ENCODE data around the gene RIMBP2. TPM values are rescaled to one million over a fixed set of nuclear protein-coding genes. Genes with fewer than 3 reads are reported as not detected.

The RIMBP2 gene
- total and polyA plus RNA-seq, 7 experiments from 2014 or later, result 0.05 TPM; not detected in 6

DNA sequence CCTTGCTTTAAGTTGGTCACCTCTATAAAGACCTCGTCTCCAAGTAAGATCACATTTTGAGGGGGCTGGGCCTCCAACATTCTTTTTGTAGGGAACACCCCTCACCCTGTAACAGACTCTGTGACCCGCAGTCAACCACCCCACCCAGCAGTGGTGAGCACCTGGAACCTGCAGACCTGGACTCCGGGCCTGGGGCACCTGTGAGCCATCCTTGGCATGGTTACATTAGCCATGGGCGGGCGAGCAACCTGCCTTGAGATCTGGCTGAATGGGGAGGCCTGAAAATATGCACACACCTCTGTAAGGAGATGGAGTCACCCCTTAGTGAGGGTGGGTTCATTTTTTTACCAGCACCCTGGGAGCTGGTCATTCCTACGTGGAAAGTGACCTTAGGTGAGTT is 95.3 kb downstream of the RIMBP2 start:
- no peak overlapping the region for H3K27ac Mint-ChIP-seq
- no peaks in the 10 kb centered on the region for H3K9me3 ChIP-seq (ENCODE audit: control insufficient read depth in 2 of 3, low read length in 3 of 3)
- peaks cover 0 to 5% (median 0%) of the 10 kb centered on the region in 11 donors for H3K9me3 Mint-ChIP-seq
- no peak overlapping the region for H3K27ac ChIP-seq (ENCODE audit: low read depth, low read length)
- H3K27me3 Mint-ChIP-seq, result peaks cover 0 to 12% (median 4%) of the 10 kb centered on the region in 5 donors
- DNase-seq, result no peak
- no peaks in the 10 kb centered on the region for H3K36me3 Mint-ChIP-seq
- H3K4me3 ChIP-seq (ENCODE audit: low read length), result no peak overlapping the region
- no peaks in the 10 kb centered on the region for H3K27me3 ChIP-seq (ENCODE audit: control insufficient read depth in 2 of 2, insufficient read depth in 2 of 2, low read length in 2 of 2)
- no peaks in the 10 kb centered on the region for H3K4me1 ChIP-seq (ENCODE audit: control insufficient read depth in 2 of 2, insufficient read depth in 2 of 2, low read length in 2 of 2)
- no peaks in the 10 kb centered on the region for H3K36me3 ChIP-seq (ENCODE audit: control insufficient read depth in 2 of 3, insufficient read depth in 3 of 3, low read length in 3 of 3)
- CTCF ChIA-PET, result no interaction called here
- no peak for ATAC-seq
- intact Hi-C loops (cut with micrococcal nuclease), result no loop called here
- H3K4me1 Mint-ChIP-seq, result no peaks in the 10 kb centered on the region
- H3K4me3 Mint-ChIP-seq, result no peak overlapping the region
- POLR2A ChIA-PET, result no interaction called here

DNA sequence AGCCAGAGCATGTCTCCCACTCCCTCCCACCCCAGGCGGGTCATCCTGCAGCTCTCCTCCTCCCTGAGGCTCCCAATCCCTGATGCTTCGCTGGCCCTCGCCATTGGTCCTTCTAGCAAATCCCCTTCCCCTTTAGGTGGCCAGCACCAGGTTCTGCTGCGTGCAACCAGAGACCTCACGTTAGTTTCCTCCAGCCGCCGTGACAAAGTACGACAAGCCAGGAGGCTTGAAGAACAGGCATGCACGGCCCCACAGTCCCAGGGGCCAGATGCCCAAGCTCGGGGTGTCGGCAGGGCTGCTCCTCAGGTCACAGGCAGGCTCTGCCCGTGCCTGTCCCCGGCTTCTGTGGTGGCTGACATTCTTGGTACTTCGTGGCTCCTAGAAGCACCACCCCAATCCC is 95.8 kb downstream of the RIMBP2 start:
- peaks cover 0 to 12% (median 4%) of the 10 kb centered on the region in 5 donors for H3K27me3 Mint-ChIP-seq
- H3K9me3 Mint-ChIP-seq, result peaks cover 0 to 5% (median 0%) of the 10 kb centered on the region in 11 donors
- POLR2A ChIA-PET, result no interaction called here
- Histone ChIP-seq H3K27me3 (ENCODE audit: control insufficient read depth in 2 of 2, insufficient read depth in 2 of 2, low read length in 2 of 2) (no peaks in the 10 kb centered on the region), H3K4me3 (ENCODE audit: low read length) (no peak overlapping the region), H3K9me3 (ENCODE audit: control insufficient read depth in 2 of 3, low read length in 3 of 3) (no peaks in the 10 kb centered on the region), H3K4me1 (ENCODE audit: control insufficient read depth in 2 of 2, insufficient read depth in 2 of 2, low read length in 2 of 2) (no peaks in the 10 kb centered on the region), H3K27ac (ENCODE audit: low read depth, low read length) (no peak overlapping the region), H3K36me3 (ENCODE audit: control insufficient read depth in 2 of 3, insufficient read depth in 3 of 3, low read length in 3 of 3) (no peaks in the 10 kb centered on the region)
- H3K4me1 Mint-ChIP-seq, result no peaks in the 10 kb centered on the region
- no peaks in the 10 kb centered on the region for H3K36me3 Mint-ChIP-seq
- CTCF ChIA-PET, result no interaction called here
- H3K27ac Mint-ChIP-seq, result no peak overlapping the region
- ATAC-seq (no peak), DNase-seq (no peak)
- intact Hi-C loops (cut with micrococcal nuclease), result no loop called here
- no peak overlapping the region for H3K4me3 Mint-ChIP-seq

DNA sequence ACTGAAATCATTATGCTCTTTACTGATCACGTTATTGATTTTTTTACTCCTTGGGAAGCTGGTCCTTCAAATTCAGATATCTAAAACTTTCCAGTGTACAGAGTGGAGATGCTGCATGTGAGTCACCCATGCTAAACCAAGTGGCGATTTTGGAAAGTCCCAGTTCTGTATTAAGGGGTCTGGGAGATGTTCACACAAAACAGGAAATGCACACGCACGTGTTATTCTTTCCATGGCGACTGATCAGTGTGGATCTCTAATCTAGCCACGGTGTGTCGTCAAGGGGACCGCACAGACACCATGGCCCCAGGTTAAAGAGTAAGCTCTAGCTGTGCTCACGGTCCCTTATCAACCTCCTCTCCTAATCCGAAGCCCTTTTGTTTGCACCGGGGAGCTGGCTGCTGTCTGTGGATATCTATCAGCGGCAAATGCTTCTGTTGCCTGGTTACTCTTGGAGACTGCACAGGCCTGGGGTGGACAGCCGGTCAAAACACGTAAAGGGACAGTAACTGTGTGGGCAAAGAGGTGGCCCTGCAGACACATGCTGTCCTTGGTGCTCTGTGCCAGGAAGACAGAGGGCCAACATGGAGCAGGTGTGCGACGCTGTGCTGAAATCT is 96.6 kb downstream of the RIMBP2 start:
- no peak for DNase-seq
- no peak overlapping the region for H3K27ac ChIP-seq (ENCODE audit: low read depth, low read length)

DNA sequence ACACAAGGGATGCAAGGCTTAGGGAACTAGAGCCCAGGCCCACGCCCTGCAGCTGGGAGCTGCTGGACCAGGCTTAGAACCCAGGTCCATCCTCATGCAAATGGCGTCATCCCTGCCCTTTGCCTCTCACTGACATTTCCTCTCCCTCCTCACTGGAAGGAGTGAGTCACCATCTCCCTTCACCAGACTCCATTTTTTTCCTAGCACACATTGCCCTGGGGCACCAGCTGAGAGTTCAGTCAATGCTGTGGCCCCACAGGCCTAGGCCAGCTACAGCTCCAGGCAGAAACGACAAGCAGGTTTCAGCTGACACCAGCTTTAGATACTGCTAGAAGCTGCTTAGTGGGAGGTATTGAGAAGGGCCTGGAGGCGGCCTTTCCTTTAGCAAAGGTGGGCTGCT is 98.9 kb downstream of the RIMBP2 start:
- Mint-ChIP-seq H3K27me3 (peaks cover 0 to 7% (median 0%) of the 10 kb centered on the region in 5 donors), H3K4me3 (no peak overlapping the region), H3K9me3 (peaks cover 0 to 3% (median 0%) of the 10 kb centered on the region in 11 donors), H3K36me3 (no peaks in the 10 kb centered on the region), H3K27ac (no peak overlapping the region), H3K4me1 (no peaks in the 10 kb centered on the region)
- Histone ChIP-seq H3K27me3 (ENCODE audit: control insufficient read depth in 2 of 2, insufficient read depth in 2 of 2, low read length in 2 of 2) (no peaks in the 10 kb centered on the region), H3K27ac (ENCODE audit: low read depth, low read length) (no peak overlapping the region), H3K36me3 (ENCODE audit: control insufficient read depth in 2 of 3, insufficient read depth in 3 of 3, low read length in 3 of 3) (no peaks in the 10 kb centered on the region), H3K9me3 (ENCODE audit: control insufficient read depth in 2 of 3, low read length in 3 of 3) (no peaks in the 10 kb centered on the region), H3K4me1 (ENCODE audit: control insufficient read depth in 2 of 2, insufficient read depth in 2 of 2, low read length in 2 of 2) (no peaks in the 10 kb centered on the region), H3K4me3 (ENCODE audit: low read length) (no peak overlapping the region)
- intact Hi-C loops (cut with micrococcal nuclease), result no loop called here
- ChIA-PET POLR2A (no interaction called here), CTCF (no interaction called here)
- ATAC-seq, result no peak
- DNase-seq, result no peak

More for the DNA sequence above, 96.6 kb downstream of the RIMBP2 start:
- Mint-ChIP-seq H3K27ac (no peak overlapping the region), H3K36me3 (no peaks in the 10 kb centered on the region), H3K27me3 (peaks cover 0 to 12% (median 4%) of the 10 kb centered on the region in 5 donors), H3K4me1 (no peaks in the 10 kb centered on the region), H3K9me3 (peaks cover 0 to 5% (median 0%) of the 10 kb centered on the region in 11 donors), H3K4me3 (no peak overlapping the region)
- no peaks in the 10 kb centered on the region for H3K4me1 ChIP-seq (ENCODE audit: control insufficient read depth in 2 of 2, insufficient read depth in 2 of 2, low read length in 2 of 2)
- no peak for ATAC-seq
- intact Hi-C loops (cut with micrococcal nuclease), result no loop called here
- no peaks in the 10 kb centered on the region for H3K27me3 ChIP-seq (ENCODE audit: control insufficient read depth in 2 of 2, insufficient read depth in 2 of 2, low read length in 2 of 2)
- no peaks in the 10 kb centered on the region for H3K36me3 ChIP-seq (ENCODE audit: control insufficient read depth in 2 of 3, insufficient read depth in 3 of 3, low read length in 3 of 3)
- POLR2A ChIA-PET, result no interaction called here
- H3K4me3 ChIP-seq (ENCODE audit: low read length), result no peak overlapping the region
- no peaks in the 10 kb centered on the region for H3K9me3 ChIP-seq (ENCODE audit: control insufficient read depth in 2 of 3, low read length in 3 of 3)
- CTCF ChIA-PET, result no interaction called here

DNA sequence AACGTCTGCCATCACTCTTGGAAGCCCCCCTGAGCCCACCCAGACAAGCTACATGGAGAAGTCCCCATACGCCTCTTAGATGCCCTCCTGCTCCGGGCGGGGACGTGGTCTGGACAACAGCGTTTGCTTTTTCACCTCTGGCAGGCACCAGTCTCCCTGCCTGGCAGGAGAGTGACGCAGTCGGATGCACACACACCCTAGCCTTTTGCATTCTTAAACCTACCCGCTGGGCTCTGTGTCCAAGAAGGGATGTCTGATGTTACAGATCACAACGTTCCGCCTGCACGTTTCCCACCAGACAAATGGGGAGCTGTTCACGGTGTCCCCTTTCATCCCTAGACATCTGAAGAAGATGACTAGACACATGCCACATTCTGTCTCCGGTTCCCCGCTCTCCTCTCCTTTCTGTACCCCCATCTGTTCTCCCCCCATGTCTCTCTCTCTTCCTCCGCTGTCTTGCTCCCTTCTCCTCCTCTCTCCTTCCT is 100.2 kb downstream of the RIMBP2 start:
- no peak overlapping the region for H3K4me3 ChIP-seq (ENCODE audit: low read length)
- H3K27ac Mint-ChIP-seq, result no peak overlapping the region
- no peak overlapping the region for H3K4me3 Mint-ChIP-seq
- H3K36me3 ChIP-seq (ENCODE audit: control insufficient read depth in 2 of 3, insufficient read depth in 3 of 3, low read length in 3 of 3), result no peaks in the 10 kb centered on the region
- DNase-seq, result no peak
- peaks cover 0 to 3% (median 0%) of the 10 kb centered on the region in 11 donors for H3K9me3 Mint-ChIP-seq
- ATAC-seq, result no peak
- H3K27me3 Mint-ChIP-seq, result peaks cover 0 to 7% (median 0%) of the 10 kb centered on the region in 5 donors
- ChIA-PET POLR2A (no interaction called here), CTCF (no interaction called here)
- H3K27me3 ChIP-seq (ENCODE audit: control insufficient read depth in 2 of 2, insufficient read depth in 2 of 2, low read length in 2 of 2), result no peaks in the 10 kb centered on the region
- no peaks in the 10 kb centered on the region for H3K4me1 ChIP-seq (ENCODE audit: control insufficient read depth in 2 of 2, insufficient read depth in 2 of 2, low read length in 2 of 2)
- H3K4me1 Mint-ChIP-seq, result peaks cover 0 to 1% (median 0%) of the 10 kb centered on the region in 7 donors
- H3K9me3 ChIP-seq (ENCODE audit: control insufficient read depth in 2 of 3, low read length in 3 of 3), result no peaks in the 10 kb centered on the region
- H3K27ac ChIP-seq (ENCODE audit: low read depth, low read length), result no peak overlapping the region
- no peaks in the 10 kb centered on the region for H3K36me3 Mint-ChIP-seq
- intact Hi-C loops (cut with micrococcal nuclease), result no loop called here

DNA sequence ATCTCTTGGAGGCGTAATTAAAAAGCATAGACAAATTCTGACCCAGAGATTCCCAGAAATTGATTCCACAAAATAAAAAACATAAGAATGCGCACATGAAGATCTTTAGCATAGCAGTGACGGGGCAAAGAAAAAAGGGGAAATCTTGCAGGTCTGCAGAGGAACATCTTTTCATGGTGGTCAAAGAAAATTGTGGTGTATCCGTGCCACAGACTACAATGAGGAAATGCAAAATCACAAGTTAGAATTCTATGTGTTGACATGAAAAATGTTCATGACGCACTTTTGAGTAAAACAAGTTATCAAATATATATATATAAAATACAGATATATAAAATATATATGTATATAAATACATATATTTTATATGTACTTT is 101.6 kb downstream of the RIMBP2 start:
- POLR2A ChIA-PET, result no interaction called here
- H3K4me3 Mint-ChIP-seq, result no peak overlapping the region

DNA sequence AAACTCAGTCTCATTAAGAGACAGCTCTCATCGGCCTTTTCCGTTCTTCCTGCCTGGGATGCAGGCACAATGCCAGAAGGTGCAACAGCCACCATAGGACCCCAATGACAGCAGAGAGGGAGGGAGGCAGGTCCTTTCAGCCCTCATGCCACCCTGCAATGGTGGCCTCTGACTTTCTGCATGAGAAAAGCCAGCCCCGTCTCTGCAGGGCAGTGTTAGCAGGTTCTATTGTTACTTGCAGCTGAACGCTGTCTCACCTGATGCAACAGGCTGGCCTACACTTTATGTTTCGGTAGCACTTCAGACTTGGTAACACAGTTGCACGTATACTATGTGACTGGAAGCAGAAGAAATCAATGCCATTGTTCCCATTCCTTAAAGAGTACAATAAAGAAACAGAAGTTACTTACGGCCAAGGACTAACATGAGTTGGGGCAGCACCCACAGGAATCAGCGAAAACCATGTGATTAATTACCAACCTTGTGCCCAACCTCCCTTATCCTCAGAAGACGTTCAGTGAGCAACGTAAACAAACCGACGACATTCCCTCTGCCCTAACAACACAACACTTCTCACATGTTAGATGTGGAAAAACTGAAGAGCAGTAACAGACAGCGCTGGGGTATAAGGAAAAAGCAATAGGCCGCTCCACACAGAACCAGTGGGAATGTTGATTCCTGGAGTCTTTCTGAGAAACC is 102.1 kb downstream of the RIMBP2 start:
- Histone ChIP-seq H3K4me3 (ENCODE audit: low read length) (no peak overlapping the region), H3K9me3 (ENCODE audit: control insufficient read depth in 2 of 3, low read length in 3 of 3) (no peaks in the 10 kb centered on the region), H3K27ac (ENCODE audit: low read depth, low read length) (no peak overlapping the region), H3K36me3 (ENCODE audit: control insufficient read depth in 2 of 3, insufficient read depth in 3 of 3, low read length in 3 of 3) (no peaks in the 10 kb centered on the region), H3K4me1 (ENCODE audit: control insufficient read depth in 2 of 2, insufficient read depth in 2 of 2, low read length in 2 of 2) (no peaks in the 10 kb centered on the region), H3K27me3 (ENCODE audit: control insufficient read depth in 2 of 2, insufficient read depth in 2 of 2, low read length in 2 of 2) (no peaks in the 10 kb centered on the region)
- no peak overlapping the region for H3K27ac Mint-ChIP-seq
- POLR2A ChIA-PET, result no interaction called here
- H3K4me1 Mint-ChIP-seq, result peaks cover 0 to 1% (median 0%) of the 10 kb centered on the region in 7 donors
- intact Hi-C loops (cut with micrococcal nuclease), result no loop called here
- no peak for ATAC-seq
- CTCF ChIA-PET, result no interaction called here
- peaks cover 0 to 2% (median 0%) of the 10 kb centered on the region in 11 donors for H3K9me3 Mint-ChIP-seq
- no peak for DNase-seq
- H3K4me3 Mint-ChIP-seq, result no peak overlapping the region
- no peaks in the 10 kb centered on the region for H3K36me3 Mint-ChIP-seq
- H3K27me3 Mint-ChIP-seq, result peaks cover 0 to 7% (median 0%) of the 10 kb centered on the region in 5 donors

More for the DNA sequence above, 101.6 kb downstream of the RIMBP2 start:
- no peaks in the 10 kb centered on the region for H3K4me1 ChIP-seq (ENCODE audit: control insufficient read depth in 2 of 2, insufficient read depth in 2 of 2, low read length in 2 of 2)
- H3K27ac ChIP-seq (ENCODE audit: low read depth, low read length), result no peak overlapping the region
- ATAC-seq (no peak), DNase-seq (no peak)
- H3K27me3 ChIP-seq (ENCODE audit: control insufficient read depth in 2 of 2, insufficient read depth in 2 of 2, low read length in 2 of 2), result no peaks in the 10 kb centered on the region
- H3K27me3 Mint-ChIP-seq, result peaks cover 0 to 7% (median 0%) of the 10 kb centered on the region in 5 donors
- peaks cover 0 to 1% (median 0%) of the 10 kb centered on the region in 7 donors for H3K4me1 Mint-ChIP-seq
- CTCF ChIA-PET, result no interaction called here
- no peaks in the 10 kb centered on the region for H3K36me3 Mint-ChIP-seq
- no peak overlapping the region for H3K27ac Mint-ChIP-seq
- no peaks in the 10 kb centered on the region for H3K36me3 ChIP-seq (ENCODE audit: control insufficient read depth in 2 of 3, insufficient read depth in 3 of 3, low read length in 3 of 3)
- H3K9me3 ChIP-seq (ENCODE audit: control insufficient read depth in 2 of 3, low read length in 3 of 3), result no peaks in the 10 kb centered on the region
- intact Hi-C loops (cut with micrococcal nuclease), result no loop called here
- no peak overlapping the region for H3K4me3 ChIP-seq (ENCODE audit: low read length)
- peaks cover 0 to 2% (median 0%) of the 10 kb centered on the region in 11 donors for H3K9me3 Mint-ChIP-seq

Measured in naive thymus-derived CD4-positive, alpha-beta T cell (primary cell).